Activated T-cell treated with anti-CD3 and anti-CD28 coated beads, Interleukin-2, amount 50 U/mL, for 48 hours (primary cell): ENCODE measurements around the gene DCUN1D2.
"Not testable (repeated sequence)": the region's sequence is repeated elsewhere in the genome, so short reads cannot be mapped to it uniquely, and the experiment has no call there.

Source experiments
- DNase-seq, 2 experiments: peaks; one replicate each; pipeline ENCODE4 v3.0.0-alpha.2; 2020

The DCUN1D2 gene

GRCh38 chr13:113464476-113464875 lies 26.0 kb downstream of the DCUN1D2 start:
- no peak for DNase-seq

DNA sequence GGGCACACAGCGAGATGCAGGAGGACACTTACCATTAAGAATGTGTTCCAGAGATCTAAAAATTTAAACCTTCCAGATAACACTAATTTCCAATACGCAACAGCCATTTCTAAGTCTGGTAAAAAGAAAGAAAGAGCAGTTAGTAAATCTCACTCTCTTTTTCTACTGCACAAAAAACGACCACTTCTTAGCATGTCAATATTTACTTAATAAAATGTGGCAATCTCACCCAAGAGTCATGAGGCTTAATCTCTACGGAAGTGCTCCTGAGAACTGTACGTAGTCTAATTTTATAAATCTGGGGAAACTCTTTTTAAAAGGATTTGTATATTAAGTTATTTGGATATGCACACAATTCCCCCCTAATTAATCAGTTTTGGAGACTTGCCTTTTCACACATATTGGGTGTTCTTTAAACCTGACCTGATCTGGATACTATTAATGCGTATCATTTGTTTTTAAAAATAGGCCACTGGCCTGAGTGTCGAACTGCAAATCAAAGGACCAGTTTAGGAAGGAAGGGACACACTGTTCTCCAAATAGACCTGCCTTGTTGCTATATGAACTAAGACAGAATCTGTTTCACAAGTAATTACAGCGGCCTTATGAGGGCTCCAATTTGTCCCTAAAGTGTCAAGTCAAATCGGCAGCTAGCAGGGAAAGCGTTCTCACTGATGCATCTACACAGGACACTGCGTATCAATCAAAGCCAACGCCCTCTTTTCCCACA lies 29.3 kb downstream of the DCUN1D2 start:
- no peak for DNase-seq

GRCh38 chr13:113460599-113460998 lies 29.9 kb downstream of the DCUN1D2 start:
- no peak for DNase-seq

GRCh38 chr13:113460064-113460555 lies 30.4 kb downstream of the DCUN1D2 start:
- DNase-seq = no peak

GRCh38 chr13:113458253-113459065 lies 32.1 kb downstream of the DCUN1D2 start:
- DNase-seq = no peak

DNA sequence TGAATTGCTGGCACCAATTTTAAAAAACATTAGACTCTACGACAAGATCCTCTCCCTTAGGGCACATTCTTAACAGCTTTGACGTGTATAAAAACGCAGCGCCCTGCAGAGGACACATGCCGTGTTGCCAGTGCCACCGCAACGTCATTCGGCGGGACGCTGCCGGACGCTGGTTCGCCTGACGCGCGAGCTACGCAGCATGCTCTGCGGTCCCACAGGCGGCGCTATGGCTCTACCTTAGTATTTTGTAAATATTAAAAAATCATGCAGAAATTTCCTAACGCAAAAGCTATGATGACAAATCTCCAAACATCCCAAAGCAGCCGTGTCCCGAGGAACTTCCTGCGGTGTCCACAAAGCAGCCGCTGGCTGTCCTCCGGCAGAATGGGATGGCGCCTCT lies 33.0 kb downstream of the DCUN1D2 start:
- no peak for DNase-seq

- no peak for DNase-seq
These were observed 34.3 kb downstream of the DCUN1D2 start for GRCh38 chr13:113456116-113456702.

DNA sequence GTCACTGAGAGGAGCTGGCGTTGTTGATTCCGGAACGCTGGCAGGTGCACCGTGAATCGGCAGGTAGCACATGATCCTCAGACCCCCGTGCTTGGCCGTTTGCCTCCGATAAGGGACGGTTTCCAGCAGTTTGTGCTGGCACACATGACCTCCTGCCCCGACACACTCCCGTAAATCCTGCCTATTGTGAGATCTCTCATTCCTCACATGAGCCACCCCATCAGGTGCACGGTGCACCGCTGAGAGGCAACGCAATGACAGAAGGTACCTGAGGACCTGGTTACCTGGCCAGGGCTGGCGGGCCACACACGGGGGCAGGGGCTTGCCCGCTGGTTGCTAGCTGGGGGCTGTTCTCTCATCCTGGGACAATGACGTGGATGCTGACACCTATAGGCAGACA lies 35.1 kb downstream of the DCUN1D2 start:
- DNase-seq = no peak

DNA sequence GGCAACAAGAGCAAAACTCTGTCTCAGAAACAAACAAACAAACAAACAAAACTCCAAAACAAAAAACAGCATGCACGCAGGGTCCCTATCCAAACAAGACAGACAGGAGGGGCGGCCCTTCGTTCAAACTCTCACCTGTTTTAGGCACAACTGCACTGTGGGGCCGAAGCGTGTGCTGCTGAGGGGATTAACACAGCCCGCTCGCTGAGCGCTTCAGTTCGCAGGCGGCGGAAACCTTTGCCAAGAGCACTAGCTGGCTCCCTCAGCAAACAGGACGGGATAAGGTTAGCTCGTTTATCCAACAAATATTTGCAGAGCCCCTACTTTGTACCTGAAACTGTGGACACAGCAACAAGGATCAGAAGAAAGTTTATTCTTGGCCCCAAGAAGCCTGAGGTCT lies 35.6 kb downstream of the DCUN1D2 start:
- DNase-seq = no peak

GRCh38 chr13:113452942-113453901 lies 37.3 kb downstream of the DCUN1D2 start, which contains the start of gene ADPRHL1:
Gene ADPRHL1, minus strand, starts transcription at chr13:113453488. Its CDS starts 51 bp downstream, at chr13:113453437.
- no peak for DNase-seq

DNA sequence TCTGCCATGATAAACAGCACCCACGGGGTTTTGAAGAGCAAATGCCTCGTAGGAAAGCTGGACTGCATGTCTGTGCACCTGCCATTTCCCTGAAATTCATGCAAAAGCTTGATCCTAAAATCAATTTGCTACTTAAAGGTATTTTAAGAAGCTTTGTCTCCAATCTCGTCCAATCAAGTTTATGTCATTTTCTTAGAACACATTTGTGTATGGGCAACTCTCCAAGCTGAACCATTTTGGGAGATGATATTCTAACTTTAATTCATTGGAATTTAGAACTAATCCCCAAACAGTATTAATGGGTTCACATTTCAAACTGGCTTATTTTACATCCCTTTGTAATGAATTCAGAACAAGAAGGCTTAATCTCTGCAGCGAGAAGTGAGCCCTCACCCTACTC lies 38.0 kb downstream of the DCUN1D2 start:
- no peak for DNase-seq

- DNase-seq = no peak
These were observed 38.5 kb downstream of the DCUN1D2 start for GRCh38 chr13:113451951-113452421.

DNA sequence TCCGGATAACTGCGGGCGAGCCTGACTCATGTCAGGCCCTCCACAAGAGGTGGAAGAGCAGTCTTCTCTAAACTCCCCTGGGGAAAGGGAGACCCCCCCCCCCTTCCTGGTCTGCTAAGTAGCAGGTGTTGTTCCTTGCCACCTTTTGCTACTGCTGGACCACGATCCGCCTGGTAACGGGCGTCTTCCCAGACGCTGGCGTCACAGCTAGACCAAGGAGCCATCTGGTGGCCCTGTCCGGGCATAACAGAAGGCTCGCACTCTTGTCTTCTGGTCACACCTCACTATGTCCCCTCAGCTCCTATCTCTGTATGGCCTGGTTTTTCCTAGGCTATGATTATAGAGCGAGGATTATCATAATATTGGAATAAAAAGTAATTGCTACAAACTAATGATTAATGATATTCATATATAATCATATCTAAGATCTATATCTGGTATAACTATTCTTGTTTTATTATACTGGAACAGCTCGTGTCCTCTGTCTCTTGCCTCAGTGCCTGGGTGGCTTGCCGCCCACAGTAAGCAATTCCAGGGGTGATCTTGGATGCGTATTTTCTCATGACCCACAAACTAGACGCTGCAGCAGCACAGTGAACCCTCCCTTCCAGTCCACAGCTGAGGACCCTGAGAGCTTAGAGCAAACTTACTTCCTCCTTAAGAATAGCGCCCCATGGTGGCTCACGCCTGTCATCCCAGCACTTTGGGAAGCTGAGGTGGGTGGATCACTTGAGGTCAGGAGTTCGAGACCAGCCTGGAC lies 39.5 kb downstream of the DCUN1D2 start:
- DNase-seq = not testable (repeated sequence)

GRCh38 chr13:113450348-113450744 lies 40.2 kb downstream of the DCUN1D2 start:
- not testable (repeated sequence) for DNase-seq

DNA sequence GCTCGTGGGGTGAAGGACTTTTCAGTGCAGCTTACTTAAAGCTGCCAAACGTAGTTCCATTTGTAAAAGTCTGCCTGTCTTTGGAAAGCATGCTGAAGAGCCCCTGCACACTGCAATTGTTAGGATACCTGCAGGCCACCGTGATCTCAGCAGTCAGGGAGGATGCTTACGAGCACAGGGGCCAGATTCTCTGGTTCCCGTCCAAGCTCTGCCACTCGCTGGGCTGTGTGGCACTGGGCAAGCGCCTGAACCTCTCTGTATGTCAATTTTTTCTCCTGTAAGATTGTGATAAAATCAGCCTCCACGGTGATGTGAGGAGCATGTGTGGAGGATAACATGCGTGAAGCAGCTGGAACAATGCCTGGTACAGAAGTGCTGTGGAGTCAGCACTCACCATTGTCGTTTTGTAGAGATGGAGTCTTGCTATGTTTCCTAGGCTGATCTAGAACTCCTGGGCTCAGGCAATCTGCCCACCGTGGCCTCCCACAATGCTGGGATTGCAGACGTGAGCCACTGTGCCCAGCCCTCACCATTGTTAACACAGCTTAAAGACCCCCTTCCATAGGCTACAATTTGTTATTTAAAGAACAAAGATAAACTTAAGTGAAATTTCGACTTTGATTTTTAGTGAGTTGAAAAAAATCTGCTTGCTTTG lies 40.7 kb downstream of the DCUN1D2 start:
- no peak for DNase-seq

DNA sequence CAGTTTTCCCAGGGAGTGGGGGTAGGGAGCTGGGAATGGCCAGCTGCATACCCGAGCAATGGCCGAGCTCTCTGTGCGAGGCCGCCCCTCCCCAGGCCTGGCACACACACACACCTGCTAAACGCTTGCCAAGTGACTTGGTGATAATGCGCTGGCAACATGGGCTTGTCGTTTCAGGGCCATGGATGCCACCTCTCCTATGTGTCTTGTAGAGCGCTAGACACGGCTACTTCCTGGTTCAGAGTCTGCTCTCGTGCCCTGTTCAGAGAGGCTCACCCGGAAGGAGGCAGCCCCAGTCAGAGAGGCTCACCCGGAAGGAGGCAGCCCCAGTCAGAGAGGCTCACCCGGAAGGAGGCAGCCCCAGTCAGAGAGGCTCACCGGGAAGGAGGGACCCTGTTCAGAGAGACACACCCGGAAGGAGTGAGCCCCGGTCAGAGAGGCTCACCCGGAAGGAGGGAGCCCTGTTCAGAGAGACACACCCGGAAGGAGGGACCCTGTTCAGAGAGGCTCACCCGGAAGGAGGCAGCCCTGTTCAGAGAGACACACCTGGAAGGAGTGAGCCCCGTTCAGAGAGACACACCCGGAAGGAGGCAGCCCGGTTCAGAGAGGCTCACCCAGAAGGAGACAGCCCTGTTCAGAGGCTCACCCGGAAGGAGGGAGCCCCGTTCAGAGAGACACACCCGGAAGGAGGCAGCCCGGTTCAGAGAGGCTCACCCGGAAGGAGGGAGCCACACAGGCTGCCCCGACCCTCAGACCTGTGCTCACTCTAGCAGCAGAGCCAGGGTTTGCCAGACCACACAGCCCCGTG lies 41.4 kb downstream of the DCUN1D2 start:
- peak; percentile 27 to 42 for DNase-seq

GRCh38 chr13:113448545-113448884 lies 42.0 kb downstream of the DCUN1D2 start:
- no peak for DNase-seq

- DNase-seq = no peak
These were observed 42.9 kb downstream of the DCUN1D2 start for GRCh38 chr13:113447596-113447995.

GRCh38 chr13:113446488-113446854 lies 44.0 kb downstream of the DCUN1D2 start:
- DNase-seq = no peak
